Spleen (tissue), 7 donors: ENCODE data around the gene PTPRN2.

Experiments
- POLR2AphosphoS5 ChIP-seq, 3 donors: sonication (generic); formaldehyde crosslinking; IDR thresholded peaks; one replicate each; pipeline ENCODE4 v1.5.1; 2017; ENCODE audit warnings: antibody characterized with exemption in 3 of 3
- TF ChIP-seq, protein P1 (sequence below), 11 experiments: fragments of 200-600 bp in 7 of 11; fragments of 450-650 bp in 4 of 11; sonication (generic) in 4 of 11; IDR thresholded peaks in 8 of 11; conservative IDR thresholded peaks in 3 of 11; 1 replicate in 7 of 11; 2 replicates in 4 of 11; pipeline versions ENCODE4 v1.4.0 to v1.8.0; 2016 to 2021; ENCODE audit warnings: antibody characterized with exemption in 11 of 11, inconsistent platforms in 4 of 11, mild to moderate bottlenecking in 1 of 11
- donor health status: DM: no; HTN: no; CAD: no; lungs with moderate emphysema.
- donor health status: DM: no; HTN: no; CAD: no.
- donor health status: DM: no; HTN: no; CAD: no.

- TF ChIP-seq, protein P1, sequence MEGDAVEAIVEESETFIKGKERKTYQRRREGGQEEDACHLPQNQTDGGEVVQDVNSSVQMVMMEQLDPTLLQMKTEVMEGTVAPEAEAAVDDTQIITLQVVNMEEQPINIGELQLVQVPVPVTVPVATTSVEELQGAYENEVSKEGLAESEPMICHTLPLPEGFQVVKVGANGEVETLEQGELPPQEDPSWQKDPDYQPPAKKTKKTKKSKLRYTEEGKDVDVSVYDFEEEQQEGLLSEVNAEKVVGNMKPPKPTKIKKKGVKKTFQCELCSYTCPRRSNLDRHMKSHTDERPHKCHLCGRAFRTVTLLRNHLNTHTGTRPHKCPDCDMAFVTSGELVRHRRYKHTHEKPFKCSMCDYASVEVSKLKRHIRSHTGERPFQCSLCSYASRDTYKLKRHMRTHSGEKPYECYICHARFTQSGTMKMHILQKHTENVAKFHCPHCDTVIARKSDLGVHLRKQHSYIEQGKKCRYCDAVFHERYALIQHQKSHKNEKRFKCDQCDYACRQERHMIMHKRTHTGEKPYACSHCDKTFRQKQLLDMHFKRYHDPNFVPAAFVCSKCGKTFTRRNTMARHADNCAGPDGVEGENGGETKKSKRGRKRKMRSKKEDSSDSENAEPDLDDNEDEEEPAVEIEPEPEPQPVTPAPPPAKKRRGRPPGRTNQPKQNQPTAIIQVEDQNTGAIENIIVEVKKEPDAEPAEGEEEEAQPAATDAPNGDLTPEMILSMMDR (IDR thresholded peaks at IDR 0.05 in 8 of 11, conservative IDR thresholded peaks at IDR 0.05 in 3 of 11), result no peak
- TF ChIP-seq POLR2AphosphoS5 (IDR thresholded peaks at IDR 0.05), result no peak
Measured at GRCh38 chr7:157538735-157539134, 1048.9 kb downstream of the PTPRN2 start.
